A673 (cell line): ENCODE measurements around the gene PDCD4. TPM values are rescaled to one million over a fixed set of nuclear protein-coding genes. Genes with fewer than 3 reads are reported as not detected.

Source experiments
- BruUV-seq: library from RNA; stranded (reverse); fragments of 400-500 nt; replicated peaks from 2 replicates; lab custom pipeline; 2021; lab: Mats Ljungman, UMichigan
- CTCF ChIA-PET: fragments of 300-600 bp; sonication (Branson Sonifier 250); formaldehyde crosslinking; loops from one replicate; lab custom pipeline; 2022; ENCODE audit warnings: antibody characterized with exemption; lab: Charles Lee
- POLR2A ChIA-PET: fragments of 300-600 bp; sonication (Branson Sonifier 250); formaldehyde crosslinking; loops from one replicate; lab custom pipeline; 2022; ENCODE audit warnings: antibody characterized with exemption; ENCODE audit not compliant: low non-redundant PET; lab: Charles Lee
- DNase-seq: peaks from one replicate; pipeline ENCODE4 v3.0.0-alpha.2; 2015; ENCODE audit warnings: low spot score
- H3K27ac ChIP-seq: fragments of 200-600 bp; sonication (generic); 2 replicates; pipeline ENCODE4 v1.5.1; 2016; ENCODE audit warnings: mixed run types, low read depth, mild to moderate bottlenecking, mixed read lengths, antibody characterized with exemption, low read length; ENCODE audit not compliant: poor library complexity, severe bottlenecking
- H3K27me3 ChIP-seq: fragments of 200-600 bp; sonication (generic); replicated peaks from 2 replicates; pipeline ENCODE4 v1.6.1; 2017; ENCODE audit warnings: mixed run types, low read depth, mild to moderate bottlenecking, mixed read lengths, antibody characterized with exemption, low read length; ENCODE audit not compliant: insufficient read depth, poor library complexity
- H3K36me3 ChIP-seq: fragments of 200-600 bp; sonication (generic); 2 replicates; pipeline ENCODE4 v1.6.1; 2016; ENCODE audit warnings: mixed run types, mild to moderate bottlenecking, mixed read lengths, antibody characterized with exemption, low read length; ENCODE audit not compliant: insufficient read depth, poor library complexity, severe bottlenecking
- H3K4me1 ChIP-seq: fragments of 200-600 bp; sonication (generic); 2 replicates; pipeline ENCODE4 v1.6.1; 2017; ENCODE audit warnings: mixed run types, mild to moderate bottlenecking, mixed read lengths, antibody characterized with exemption, low read length; ENCODE audit not compliant: insufficient read depth, poor library complexity, severe bottlenecking
- H3K4me3 ChIP-seq: fragments of 200-600 bp; sonication (generic); 2 replicates; pipeline ENCODE4 v1.5.1; 2016; ENCODE audit warnings: low read depth, mixed run types, mild to moderate bottlenecking, mixed read lengths, low read length; ENCODE audit not compliant: poor library complexity, severe bottlenecking
- H3K9me3 ChIP-seq: fragments of 200-600 bp; sonication (generic); 2 replicates; pipeline ENCODE4 v1.6.1; 2016; ENCODE audit warnings: mixed run types, low read depth, mild to moderate bottlenecking, mixed read lengths, antibody characterized with exemption, low read length; ENCODE audit not compliant: poor library complexity, severe bottlenecking
- CTCF ChIP-seq: fragments of 300-800, 200-600 bp; sonication (generic); conservative IDR thresholded peaks from 2 replicates; pipeline ENCODE4 v1.5.1; 2017; ENCODE audit warnings: low read depth, mild to moderate bottlenecking, antibody characterized with exemption, low read length, moderate library complexity, mixed read lengths
- EZH2 ChIP-seq: fragments of 200-600 bp; sonication (generic); IDR thresholded peaks from 2 replicates; pipeline ENCODE4 v1.6.1; 2017; ENCODE audit warnings: borderline replicate concordance, low read depth, mild to moderate bottlenecking, mixed read lengths, antibody characterized with exemption, low read length; ENCODE audit not compliant: poor library complexity, severe bottlenecking
- intact Hi-C: fragments of 100-400 bp; cut with micrococcal nuclease; formaldehyde crosslinking; loops from one replicate; pipeline ENCODE4 v1.10.0; 2022; ENCODE audit not compliant: unreplicated experiment
- total RNA-seq: library from RNA; stranded (reverse); gene quantifications from 2 replicates; pipeline ENCODE4 v1.2.3, GENCODE V29; 2021

The PDCD4 gene
- total RNA-seq, 1 experiment from 2014 or later: 17.3 TPM

GRCh38 chr10:110852947-110853346 lies 18.8 kb upstream of the PDCD4 start:
- ChIA-PET CTCF (no interaction called here), POLR2A (no interaction called here)
- Histone ChIP-seq H3K27ac (no peak overlapping the region), H3K4me3 (no peak overlapping the region), H3K27me3 (no peaks in the 10 kb centered on the region), H3K9me3 (no peaks in the 10 kb centered on the region), H3K4me1 (no peaks in the 10 kb centered on the region), H3K36me3 (no peaks in the 10 kb centered on the region)
- BruUV-seq: no TSS peak
- no peak for TF ChIP-seq CTCF
- no peak for TF ChIP-seq EZH2
- intact Hi-C loops: no loop called here
- no peak for DNase-seq

- Histone ChIP-seq H3K4me1 (no peaks in the 10 kb centered on the region), H3K36me3 (no peaks in the 10 kb centered on the region), H3K27me3 (no peaks in the 10 kb centered on the region), H3K4me3 (no peak overlapping the region), H3K9me3 (no peaks in the 10 kb centered on the region), H3K27ac (no peak overlapping the region)
- DNase-seq: no peak
- no TSS peak for BruUV-seq
- TF ChIP-seq CTCF (no peak), EZH2 (no peak)
- intact Hi-C loops: no loop called here
- CTCF ChIA-PET: no interaction called here
- POLR2A ChIA-PET: interaction anchor here (0.6 kb wide), 1 partner anchor 520 kb away, joined by 8 read pairs; no protein-coding TSS in a partner anchor
These were observed 17.7 kb upstream of the PDCD4 start for GRCh38 chr10:110853921-110854605.

- TF ChIP-seq CTCF (no peak), EZH2 (no peak)
- H3K27me3 ChIP-seq: no peaks in the 10 kb centered on the region
- POLR2A ChIA-PET: no interaction called here
- intact Hi-C loops: no loop called here
- DNase-seq: no peak
- H3K27ac ChIP-seq: no peak overlapping the region
- BruUV-seq: no TSS peak
- no peaks in the 10 kb centered on the region for H3K9me3 ChIP-seq
- H3K4me3 ChIP-seq: no peak overlapping the region
- CTCF ChIA-PET: no interaction called here
- no peaks in the 10 kb centered on the region for H3K36me3 ChIP-seq
- H3K4me1 ChIP-seq: peaks cover 10% of the 10 kb centered on the region
These were observed 14.2 kb upstream of the PDCD4 start for GRCh38 chr10:110857265-110858171.
